HG02840 (cell line): ENCODE results near the gene CACNG1.
"Not testable (repeated sequence)": the region's sequence is repeated elsewhere in the genome, so short reads cannot be mapped to it uniquely, and the experiment has no call there.

Source experiments
- ATAC-seq: cut with Tn5 transposase; IDR thresholded peaks from one replicate; pipeline ENCODE4 v1.9.1; 2021; ENCODE audit warnings: mild to moderate bottlenecking, moderate library complexity, moderate number of reproducible peaks; ENCODE audit not compliant: unreplicated experiment, low FRiP score

Gene CACNG1

DNA sequence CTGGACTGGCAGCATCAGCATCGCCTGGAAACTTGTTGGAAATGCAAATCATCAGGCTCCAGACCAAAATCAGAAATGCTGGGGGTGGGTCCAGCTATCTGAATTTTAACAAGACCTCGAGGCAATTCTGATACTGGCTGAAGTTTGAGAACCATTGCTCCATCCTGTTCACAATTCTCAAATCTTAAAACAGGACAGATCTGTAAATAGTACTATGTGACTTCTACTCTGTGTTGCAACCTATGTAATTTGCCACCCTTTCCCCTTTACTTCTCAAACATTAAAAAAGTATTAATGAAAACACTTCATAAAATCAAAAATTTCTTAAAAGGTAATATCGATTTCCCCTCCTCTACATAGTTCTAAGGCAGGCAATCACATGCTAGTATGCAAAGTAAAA is 28.5 kb downstream of the CACNG1 start:
- no peak for ATAC-seq

DNA sequence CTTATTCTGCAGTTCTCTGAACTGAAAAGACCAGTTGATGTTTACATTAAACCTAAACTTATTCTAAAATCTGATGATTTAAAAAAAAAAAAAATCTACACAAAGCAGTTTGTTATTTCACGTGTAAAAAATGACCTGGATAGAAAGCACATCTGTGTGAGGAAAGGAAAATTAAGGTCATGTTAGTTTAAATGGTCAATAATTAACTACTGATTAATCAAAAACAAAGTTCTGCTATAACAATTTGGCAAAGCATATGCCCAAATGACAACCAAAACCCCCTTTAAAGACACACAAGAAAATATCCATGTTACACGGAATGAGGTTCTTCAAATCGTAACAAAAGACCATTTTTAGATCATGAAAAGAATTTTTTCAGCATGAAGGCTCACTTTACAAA is 30.4 kb downstream of the CACNG1 start:
- no peak for ATAC-seq

DNA sequence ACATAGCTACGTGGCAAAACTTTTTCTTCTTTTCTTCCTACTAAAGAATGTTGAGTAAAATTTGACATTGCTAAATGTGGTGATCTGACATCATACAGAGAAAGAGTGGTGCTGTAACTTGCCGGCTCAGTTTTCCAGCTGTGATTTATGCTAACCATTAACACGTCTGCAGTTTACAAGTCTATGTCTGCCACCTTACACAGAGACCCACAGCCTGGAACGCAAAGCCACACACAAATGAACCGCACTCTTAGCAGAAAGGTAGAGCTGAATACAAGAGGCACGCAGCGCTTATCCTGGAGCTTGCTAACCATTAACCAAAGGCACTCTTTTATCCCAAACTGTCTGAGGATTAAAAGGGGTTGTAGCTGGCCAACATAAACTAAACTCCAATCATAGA is 31.9 kb downstream of the CACNG1 start:
- no peak for ATAC-seq

DNA sequence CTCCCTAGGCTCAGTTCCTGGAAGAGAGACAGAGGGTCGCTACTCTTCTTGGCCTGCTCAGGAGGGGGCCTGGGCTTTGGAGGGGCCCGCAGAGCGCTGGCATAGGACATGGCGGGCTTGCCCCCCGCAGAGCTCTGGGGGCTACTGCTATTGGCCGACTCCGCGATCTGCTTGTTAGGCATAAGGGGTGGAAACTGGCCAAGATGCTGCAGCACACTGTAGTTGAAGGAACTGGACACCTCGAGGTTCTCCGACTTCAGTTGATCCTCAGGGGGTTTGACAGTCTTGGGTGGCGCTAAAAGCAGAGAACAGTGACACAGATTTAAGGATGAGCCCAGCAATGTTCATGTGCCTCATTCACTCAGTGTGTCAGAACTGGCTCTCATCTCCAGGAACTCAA is 33.9 kb downstream of the CACNG1 start:
- no peak for ATAC-seq

GRCh38 chr17:67079491-67079890 is 35.1 kb downstream of the CACNG1 start:
- no peak for ATAC-seq

DNA sequence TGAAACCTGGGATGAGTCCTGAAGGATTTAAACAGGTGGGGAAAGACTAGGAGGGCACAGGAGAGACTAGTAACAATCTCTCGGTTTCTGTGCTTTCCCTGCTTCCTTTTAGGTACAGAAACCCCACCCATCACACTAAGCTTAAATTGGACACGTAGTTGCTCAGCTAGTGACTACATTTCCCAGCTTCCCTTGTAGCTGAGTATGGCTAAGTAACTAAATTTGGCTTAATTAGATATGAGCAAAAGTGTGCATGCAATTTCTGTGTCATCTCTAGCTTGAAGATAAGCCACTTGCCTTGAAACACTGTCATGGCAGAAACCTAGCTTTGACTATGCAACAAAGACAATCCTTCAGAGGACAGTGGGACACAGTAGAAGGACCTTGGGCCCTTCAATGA is 36.5 kb downstream of the CACNG1 start:
- no peak for ATAC-seq

GRCh38 chr17:67082107-67082506 is 37.8 kb downstream of the CACNG1 start:
- no peak for ATAC-seq

- ATAC-seq, result no peak
Measured at GRCh38 chr17:67085406-67085805, 41.1 kb downstream of the CACNG1 start.

- no peak for ATAC-seq
Measured at GRCh38 chr17:67088639-67089038, 44.3 kb downstream of the CACNG1 start.

DNA sequence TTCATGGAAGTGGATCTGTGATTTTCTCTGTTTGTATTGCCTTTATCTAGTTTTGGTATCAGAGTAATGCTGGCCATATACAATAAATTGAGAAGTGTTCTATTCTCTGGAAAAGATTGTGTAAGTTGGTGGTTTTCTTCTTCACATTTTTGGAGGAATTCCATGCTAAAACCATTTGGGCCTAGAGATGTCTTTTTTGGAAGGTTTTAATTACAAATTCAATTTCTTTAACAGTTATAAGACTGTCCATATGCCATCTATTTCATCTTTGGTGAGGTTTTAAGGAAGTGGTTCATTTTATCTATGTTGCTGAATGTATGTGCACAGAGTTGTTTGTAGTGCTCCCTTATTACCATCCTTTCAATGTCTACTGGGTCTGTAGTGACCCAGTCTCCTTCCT is 46.0 kb downstream of the CACNG1 start:
- ATAC-seq, result no peak

DNA sequence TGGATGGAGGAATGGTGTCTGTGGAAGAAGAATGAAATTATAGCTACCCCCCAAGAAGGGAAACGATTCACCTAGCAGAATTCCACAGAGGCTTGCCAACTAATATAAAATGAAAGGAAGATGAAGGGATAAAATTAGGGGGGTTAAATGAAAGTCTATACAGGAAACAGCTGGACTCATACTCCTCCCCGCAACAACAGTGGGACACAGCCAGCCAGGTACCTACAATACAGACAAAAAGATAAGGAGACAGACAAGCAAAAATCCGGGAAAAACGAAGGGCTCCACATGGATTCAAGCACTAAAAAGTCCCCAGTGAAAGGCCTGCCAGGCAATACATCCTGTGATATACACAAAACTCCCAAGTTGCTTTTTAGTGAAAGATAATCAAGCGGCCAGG is 47.9 kb downstream of the CACNG1 start:
- ATAC-seq, result no peak

DNA sequence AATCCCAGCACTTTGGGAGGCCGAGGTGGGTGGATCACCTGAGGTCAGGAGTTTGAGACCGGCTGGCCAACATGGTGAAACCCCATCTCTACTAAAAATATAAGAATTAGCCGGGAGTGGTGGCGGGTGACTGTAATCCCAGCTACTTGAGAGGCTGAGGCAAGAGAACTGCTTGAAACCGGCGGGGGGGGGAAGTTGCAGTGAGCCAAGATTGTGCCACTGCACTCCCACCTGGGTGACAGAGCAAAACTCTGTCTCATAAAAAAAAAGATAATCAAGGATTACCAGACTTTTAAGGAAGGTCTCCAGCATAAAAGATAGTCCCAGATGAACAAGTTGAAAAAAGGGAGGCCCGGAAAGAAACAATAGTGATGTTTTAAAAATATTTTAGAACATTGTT is 48.4 kb downstream of the CACNG1 start:
- ATAC-seq, result not testable (repeated sequence)

DNA sequence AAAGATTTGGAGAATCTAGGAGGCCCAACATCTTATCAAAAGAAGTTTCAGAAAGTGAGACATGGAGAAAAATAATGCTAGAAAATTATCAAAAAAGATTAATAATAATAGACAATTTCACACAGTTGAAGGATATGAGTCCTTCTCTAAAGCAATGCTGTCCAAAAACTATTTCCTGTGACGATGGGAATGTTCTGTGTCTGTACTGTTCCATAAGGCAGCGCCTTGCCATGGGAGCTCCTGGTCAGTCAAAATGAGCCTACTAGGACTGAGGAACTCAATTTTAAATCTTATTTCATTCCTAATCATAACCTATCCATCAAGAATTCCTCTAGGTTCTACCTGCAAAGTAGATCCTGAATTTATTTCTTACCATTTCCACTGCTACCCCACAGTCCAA is 49.0 kb downstream of the CACNG1 start:
- no peak for ATAC-seq

- not testable (repeated sequence) for ATAC-seq
Measured at GRCh38 chr17:67095291-67095690, 50.9 kb downstream of the CACNG1 start.

GRCh38 chr17:67095803-67096202 is 51.4 kb downstream of the CACNG1 start:
- no peak for ATAC-seq

- ATAC-seq, result no peak
Measured at GRCh38 chr17:67096609-67097008, 52.3 kb downstream of the CACNG1 start.

GRCh38 chr17:67098006-67098405 is 53.7 kb downstream of the CACNG1 start:
- no peak for ATAC-seq

GRCh38 chr17:67104641-67105040 is 60.3 kb downstream of the CACNG1 start:
- ATAC-seq, result not testable (repeated sequence)

DNA sequence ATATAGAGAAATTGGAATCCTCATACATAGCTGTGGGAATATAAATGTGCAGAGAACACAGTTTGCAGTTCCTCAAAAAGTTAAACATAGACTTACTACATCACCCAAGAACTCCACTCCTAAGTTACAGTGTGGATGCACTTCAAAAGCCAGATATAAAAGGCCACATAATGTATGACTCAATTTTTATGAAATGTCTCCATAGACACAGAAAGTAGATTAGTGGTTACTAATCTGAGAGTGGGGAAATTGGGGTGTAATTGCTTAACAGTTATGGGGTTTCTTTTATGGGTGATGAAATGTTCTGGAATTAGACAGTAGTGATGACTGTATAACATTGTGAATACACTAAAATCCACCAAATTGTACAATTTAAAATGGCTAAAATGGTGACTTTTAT is 60.9 kb downstream of the CACNG1 start:
- no peak for ATAC-seq
